H1 (cell line): ENCODE results near the gene PPP4R3A.
A peak's percentile ranks its signal among the peaks of the same experiment; 100 is the strongest.

ENCODE experiments used
- CHD2 ChIP-seq: IDR thresholded peaks from 2 replicates; pipeline ENCODE4 v1.6.1; 2012; ENCODE audit warnings: low read length, improper control_type of control experiment
- EP300 ChIP-seq, 2 experiments: IDR thresholded peaks; 1 replicate in 1 of 2; 2 replicates in 1 of 2; pipeline ENCODE4 v1.6.1; 2011 to 2012; ENCODE audit warnings: low read depth in 2 of 2, low read length in 2 of 2, mild to moderate bottlenecking in 2 of 2, borderline replicate concordance in 1 of 2, inconsistent platforms in 1 of 2, moderate library complexity in 1 of 2
- RXRA ChIP-seq: IDR thresholded peaks from 2 replicates; pipeline ENCODE4 v1.6.1; 2011; ENCODE audit warnings: low read depth, mild to moderate bottlenecking, low read length, moderate library complexity; ENCODE audit not compliant: insufficient read depth
- SRF ChIP-seq: IDR thresholded peaks from 2 replicates; pipeline ENCODE4 v1.6.1; 2011; ENCODE audit warnings: mild to moderate bottlenecking, low read depth, low read length, moderate library complexity
- TAF1 ChIP-seq: IDR thresholded peaks from 2 replicates; pipeline ENCODE4 v1.6.1; 2011; ENCODE audit warnings: mild to moderate bottlenecking, low read depth, low read length

DNA sequence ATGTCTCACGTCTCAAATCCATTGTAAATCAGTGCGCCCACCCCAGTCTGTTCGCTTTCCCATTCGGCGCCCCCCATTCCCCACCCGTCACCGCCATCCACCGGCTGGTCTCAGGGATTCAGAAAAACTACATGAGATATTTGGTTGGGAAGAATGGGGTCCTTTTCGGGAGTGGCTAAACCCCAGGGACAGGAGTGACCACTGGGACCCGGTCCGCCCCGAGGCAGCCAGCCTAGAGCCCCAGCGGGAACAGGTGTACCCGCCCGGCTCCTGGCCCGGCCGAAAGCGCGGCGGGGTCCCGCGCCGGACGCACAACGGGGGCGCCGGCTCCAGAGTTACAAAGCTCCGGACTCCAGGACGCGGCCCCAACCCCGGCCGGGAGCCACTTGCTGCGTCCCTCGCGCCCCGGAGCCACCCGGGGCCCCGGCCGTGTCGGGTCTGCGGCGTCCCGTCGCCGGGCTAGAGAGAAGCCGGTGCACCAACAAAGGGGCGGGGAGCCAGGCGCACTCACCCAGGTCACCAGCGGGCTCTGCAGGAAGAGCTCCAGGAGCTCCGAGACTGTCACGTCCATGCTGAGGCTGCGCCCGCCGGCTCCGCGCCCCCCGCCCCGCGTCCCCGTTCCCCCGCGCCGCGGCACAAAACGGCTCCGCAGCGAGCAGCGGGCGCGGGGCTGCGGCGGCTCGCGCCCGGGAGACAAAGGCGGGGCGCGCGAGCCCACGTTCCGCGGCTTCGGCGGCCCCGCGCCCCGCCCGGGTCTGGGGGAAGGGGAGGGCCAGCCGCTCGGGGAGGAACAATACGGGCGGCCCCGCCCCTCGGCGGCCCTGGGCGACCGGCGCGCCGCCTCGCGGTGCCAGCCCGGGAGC is 92.8 kb downstream of the PPP4R3A start, which contains the start of gene CCDC88C:
- TF ChIP-seq SRF (no peak), TAF1 (0 out of 2 replicates have a peak, but pooled peaks have one; percentile 50), RXRA (no peak), CHD2 (no peak), EP300 (IDR thresholded peaks at IDR 0.05; ENCODE audit: borderline replicate concordance in 1 of 2, low read depth in 2 of 2, low read length in 2 of 2) (no peak)
